H1 (cell line): ENCODE measurements around the gene MYRIP. TPM values are rescaled to one million over a fixed set of nuclear protein-coding genes. Genes with fewer than 3 reads are reported as not detected.

ENCODE experiments used
- CTCF ChIA-PET: fragments of 300-600 bp; sonication (Branson Sonifier 250); formaldehyde crosslinking; loops from one replicate; lab custom pipeline; 2021; ENCODE audit not compliant: partially characterized antibody; lab: Charles Lee
- POLR2A ChIA-PET: fragments of 300-600 bp; sonication (Branson Sonifier 250); formaldehyde crosslinking; loops from one replicate; lab custom pipeline; 2021; ENCODE audit warnings: inconsistent platforms; ENCODE audit not compliant: partially characterized antibody; lab: Charles Lee
- DNase-seq, 2 experiments: peaks; one replicate each; pipeline versions ENCODE4 v3.0.0 to v3.0.0-alpha.2; 2010 to 2022; ENCODE audit warnings: low spot score in 2 of 2, low read depth in 1 of 2, mixed read lengths in 1 of 2
- FAIRE-seq: peaks from 2 replicates; lab custom pipeline; 2011; peaks lifted over from hg19 to GRCh38; lab: Jason Lieb, UNC
- H2AFZ ChIP-seq: 2 replicates; pipeline ENCODE4 v1.8.1; 2012; ENCODE audit warnings: low read length, inconsistent platforms
- H2AK5ac ChIP-seq: 2 replicates; pipeline ENCODE4 v1.6.1; 2013; ENCODE audit warnings: low read depth, low read length
- H2BK120ac ChIP-seq: replicated peaks from 2 replicates; pipeline ENCODE3; 2013; ENCODE audit warnings: low read depth, low read length, inconsistent platforms
- H2BK12ac ChIP-seq: 2 replicates; pipeline ENCODE4 v1.6.1; 2013; ENCODE audit warnings: low read depth, low read length
- H2BK15ac ChIP-seq: 2 replicates; pipeline ENCODE4 v1.6.1; 2013; ENCODE audit warnings: low read length
- H2BK20ac ChIP-seq: 2 replicates; pipeline ENCODE4 v1.6.1; 2013; ENCODE audit warnings: low read length
- H2BK5ac ChIP-seq: 2 replicates; pipeline ENCODE4 v1.6.1; 2013; ENCODE audit warnings: low read depth, low read length
- H3K14ac ChIP-seq: 2 replicates; pipeline ENCODE4 v1.6.1; 2013; ENCODE audit warnings: inconsistent platforms; ENCODE audit not compliant: insufficient read length
- H3K18ac ChIP-seq: 2 replicates; pipeline ENCODE4 v1.6.1; 2013; ENCODE audit warnings: low read length; ENCODE audit errors: extremely low read depth
- H3K23ac ChIP-seq: 2 replicates; pipeline ENCODE4 v1.6.1; 2013; ENCODE audit warnings: inconsistent platforms; ENCODE audit not compliant: insufficient read length
- H3K23me2 ChIP-seq: 2 replicates; pipeline ENCODE4 v1.6.1; 2013; ENCODE audit warnings: low read depth, low read length
- H3K27ac ChIP-seq: 2 replicates; pipeline ENCODE4 v1.6.1; 2011; ENCODE audit warnings: low read depth, low read length, inconsistent platforms
- H3K27me3 ChIP-seq, 4 experiments: replicated peaks in 1 of 4; 1 replicate in 1 of 4; 2 replicates in 3 of 4; pipeline versions ENCODE4 v1.6.1 to v1.8.1; 2011 to 2013; ENCODE audit warnings: low read length in 3 of 4, mild to moderate bottlenecking in 3 of 4, inconsistent platforms in 2 of 4, mixed read lengths in 2 of 4, moderate library complexity in 1 of 4; ENCODE audit not compliant: control insufficient read depth in 3 of 4, insufficient read depth in 3 of 4; ENCODE audit errors: extremely low read depth in 1 of 4
- H3K36me3 ChIP-seq, 4 experiments: 2 replicates each; pipeline versions ENCODE4 v1.6.1 to v1.8.1; 2011 to 2013; ENCODE audit warnings: mild to moderate bottlenecking in 4 of 4, low read length in 3 of 4, moderate library complexity in 2 of 4, control low read depth in 1 of 4, inconsistent platforms in 1 of 4; ENCODE audit not compliant: insufficient read depth in 4 of 4, control insufficient read depth in 2 of 4
- H3K4ac ChIP-seq: replicated peaks from 2 replicates; pipeline ENCODE3; 2013; ENCODE audit warnings: low read length, low read depth, mixed read lengths, inconsistent platforms; ENCODE audit not compliant: insufficient read length
- H3K4me1 ChIP-seq, 4 experiments: replicated peaks in 1 of 4; 1 replicate in 1 of 4; 2 replicates in 3 of 4; pipeline versions ENCODE4 v1.6.1 to v1.8.1; 2011 to 2013; ENCODE audit warnings: low read length in 3 of 4, inconsistent platforms in 2 of 4, mixed read lengths in 1 of 4; ENCODE audit not compliant: insufficient read depth in 4 of 4, control insufficient read depth in 3 of 4
- H3K4me2 ChIP-seq, 2 experiments: 2 replicates each; pipeline versions ENCODE4 v1.6.1 to v1.8.1; 2011 to 2013; ENCODE audit warnings: low read depth in 2 of 2, low read length in 2 of 2, control low read depth in 1 of 2, inconsistent platforms in 1 of 2, mild to moderate bottlenecking in 1 of 2; ENCODE audit not compliant: insufficient read depth in 1 of 2
- H3K4me3 ChIP-seq, 4 experiments: fragments of 200-600, 300-600 bp in 1 of 4; sonication (generic), shearing (Covaris generic), sonication (Bioruptor Twin) in 1 of 4; 2 replicates each; pipeline versions ENCODE4 v1.5.1 to v1.8.1; 2011 to 2016; ENCODE audit warnings: low read length in 4 of 4, low read depth in 3 of 4, control low read depth in 2 of 4, inconsistent platforms in 2 of 4, mild to moderate bottlenecking in 2 of 4, mixed read lengths in 1 of 4, moderate library complexity in 1 of 4; ENCODE audit not compliant: insufficient read depth in 2 of 4; ENCODE audit errors: extremely low read depth in 1 of 4
- H3K56ac ChIP-seq: replicated peaks from 2 replicates; pipeline ENCODE3; 2013; ENCODE audit warnings: low read depth, mild to moderate bottlenecking, mixed read lengths, low read length, inconsistent platforms; ENCODE audit not compliant: insufficient read length
- H3K79me1 ChIP-seq: 2 replicates; pipeline ENCODE4 v1.6.1; 2013; ENCODE audit warnings: low read depth, low read length, control low read depth
- H3K79me2 ChIP-seq, 2 experiments: 2 replicates each; pipeline versions ENCODE4 v1.6.1 to v1.8.1; 2012 to 2013; ENCODE audit warnings: low read length in 2 of 2, mild to moderate bottlenecking in 2 of 2, inconsistent platforms in 1 of 2; ENCODE audit not compliant: insufficient read depth in 2 of 2, control insufficient read depth in 1 of 2
- H3K9ac ChIP-seq, 4 experiments: replicated peaks in 1 of 4; 1 replicate in 1 of 4; 2 replicates in 3 of 4; pipeline versions ENCODE4 v1.6.1 to v1.8.1; 2011 to 2013; ENCODE audit warnings: low read depth in 3 of 4, low read length in 3 of 4, control low read depth in 2 of 4, mild to moderate bottlenecking in 2 of 4, moderate library complexity in 2 of 4, inconsistent platforms in 1 of 4; ENCODE audit errors: extremely low read depth in 1 of 4
- H3K9me3 ChIP-seq, 2 experiments: 2 replicates each; pipeline versions ENCODE4 v1.6.1 to v1.8.1; 2012 to 2013; ENCODE audit warnings: mild to moderate bottlenecking in 2 of 2, moderate library complexity in 2 of 2, control low read depth in 1 of 2, inconsistent platforms in 1 of 2, low read depth in 1 of 2, low read length in 1 of 2, mixed read lengths in 1 of 2; ENCODE audit not compliant: insufficient read depth in 2 of 2
- H4K20me1 ChIP-seq, 2 experiments: replicated peaks in 1 of 2; 2 replicates each; pipeline versions ENCODE3 to v1.8.1; 2011 to 2013; ENCODE audit warnings: inconsistent platforms in 2 of 2, low read length in 2 of 2, mild to moderate bottlenecking in 1 of 2; ENCODE audit not compliant: insufficient read depth in 2 of 2, control insufficient read depth in 1 of 2
- H4K5ac ChIP-seq: 2 replicates; pipeline ENCODE4 v1.6.1; 2013; ENCODE audit warnings: low read length, low read depth, mixed read lengths, inconsistent platforms; ENCODE audit not compliant: insufficient read length
- H4K8ac ChIP-seq: 2 replicates; pipeline ENCODE4 v1.8.0; 2013; ENCODE audit warnings: mild to moderate bottlenecking, moderate library complexity, low read length, inconsistent platforms; ENCODE audit not compliant: insufficient read depth; ENCODE audit errors: extremely low read depth
- H4K91ac ChIP-seq: replicated peaks from 2 replicates; pipeline ENCODE3; 2013; ENCODE audit warnings: low read length, mixed read lengths, inconsistent platforms; ENCODE audit not compliant: insufficient read length
- ATF3 ChIP-seq: IDR thresholded peaks from 2 replicates; pipeline ENCODE4 v1.6.1; 2011; ENCODE audit warnings: low read depth, mild to moderate bottlenecking, low read length; ENCODE audit not compliant: insufficient read depth
- GABPA ChIP-seq: IDR thresholded peaks from 2 replicates; pipeline ENCODE4 v1.6.1; 2011; ENCODE audit warnings: mild to moderate bottlenecking, low read length, moderate library complexity, borderline replicate concordance; ENCODE audit not compliant: insufficient read depth
- KDM4A ChIP-seq: IDR thresholded peaks from one replicate; pipeline ENCODE4 v1.7.1; 2012; ENCODE audit warnings: low read depth, mild to moderate bottlenecking, moderate library complexity, low read length, inconsistent platforms; ENCODE audit not compliant: severe bottlenecking
- KDM5A ChIP-seq: fragments of 200-600 bp; IDR thresholded peaks from 2 replicates; pipeline ENCODE4 v1.7.1; 2012; ENCODE audit warnings: mild to moderate bottlenecking, low read length, inconsistent platforms, mixed read lengths
- RAD21 ChIP-seq, 2 experiments: IDR thresholded peaks in 1 of 2; conservative IDR thresholded peaks in 1 of 2; 2 replicates each; pipeline ENCODE4 v1.6.1; 2011; ENCODE audit warnings: low read depth in 2 of 2, low read length in 2 of 2, improper control_type of control experiment in 1 of 2, inconsistent platforms in 1 of 2, mild to moderate bottlenecking in 1 of 2, moderate library complexity in 1 of 2
- SIN3A ChIP-seq, 2 experiments: IDR thresholded peaks in 1 of 2; conservative IDR thresholded peaks in 1 of 2; 2 replicates each; pipeline ENCODE4 v1.6.1; 2011 to 2012; ENCODE audit warnings: low read length in 2 of 2, improper control_type of control experiment in 1 of 2, low read depth in 1 of 2, mild to moderate bottlenecking in 1 of 2
- YY1 ChIP-seq: IDR thresholded peaks from 2 replicates; pipeline ENCODE4 v1.6.1; 2011; ENCODE audit warnings: low read depth, mild to moderate bottlenecking, low read length
- WGBS, 2 experiments: shearing (Covaris generic) in 1 of 2; methylation state at CpG; one replicate each; pipeline versions ENCODE4 v1.1.6 to v1.1.7; 2013 to 2015; ENCODE audit warnings: low lambda C conversion rate in 2 of 2, mixed read lengths in 2 of 2, inconsistent platforms in 1 of 2, low coverage in 1 of 2, missing lambda C conversion rate in 1 of 2; ENCODE audit not compliant: insufficient replicate concordance in 2 of 2, insufficient coverage in 1 of 2, insufficient read length in 1 of 2; ENCODE audit errors: extremely low coverage in 1 of 2, missing lambda C conversion rate in 1 of 2; 5-methylcytosine and 5-hydroxymethylcytosine counted together
- polyA plus RNA-seq, 7 experiments: library from polyadenylated mRNA; depleted of rRNA in 3 of 7; stranded (reverse) in 5 of 7; unstranded in 2 of 7; fragments of >200 nt in 5 of 7; fragments of 200-250 nt in 2 of 7; gene quantifications; 1 replicate in 5 of 7; 2 replicates in 1 of 7; 4 replicates in 1 of 7; pipeline versions ENCODE4 v1.2.1 to v1.2.3, GENCODE V29; 2011 to 2013; ENCODE audit warnings: missing spikeins in 2 of 7, mixed read lengths in 2 of 7
- total RNA-seq: library from RNA; stranded (reverse); fragmentation: NEBNext Ultra II Directional; extraction: Animal tissue kit (Norgen Biotek cat#: 25700); gene quantifications from 2 replicates; pipeline ENCODE4 v1.2.1, GENCODE V29; 2021

Gene MYRIP
- total and polyA plus RNA-seq, 2 of the 8 experiments (the other 6 are each of a cell fraction or from before 2014, with no cell fraction given) = 0.54 to 4.3 TPM

DNA sequence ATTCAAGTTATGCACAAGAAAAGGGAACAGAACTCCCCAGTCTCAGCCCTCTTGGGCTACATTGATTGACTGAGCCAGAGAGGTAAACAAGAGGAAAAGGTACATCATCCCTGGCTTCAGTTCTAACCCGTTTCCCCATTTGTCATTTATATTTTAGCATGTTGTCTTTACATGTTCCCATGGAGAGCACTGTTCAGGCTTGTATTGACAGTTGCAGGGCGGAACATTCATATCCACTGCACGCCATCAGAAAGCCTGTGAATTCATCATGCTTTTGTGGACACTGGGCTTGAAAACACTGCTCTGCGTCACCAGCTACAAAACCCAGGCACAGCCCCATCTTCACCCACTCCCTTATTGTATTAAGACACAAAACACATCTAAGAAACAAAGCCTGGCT is 259.2 kb downstream of the MYRIP start:
- no peak overlapping the region for H4K91ac ChIP-seq
- no peak overlapping the region for H4K8ac ChIP-seq
- H3K4me2 ChIP-seq = no peak overlapping the region
- H3K27ac ChIP-seq = no peak overlapping the region
- WGBS, 2 experiments = 74% methylated on average over 4 of the region's 4 CpGs; no CpG with 5 or more reads in 1 of the 2 experiments
- no peak overlapping the region for H2AK5ac ChIP-seq
- H3K4me3 ChIP-seq = no peak overlapping the region
- H2BK15ac ChIP-seq = no peak overlapping the region
- ChIA-PET CTCF (interaction anchor here (1.3 kb wide), 1 partner anchor 9 kb away, joined by 3 read pairs; no protein-coding TSS in a partner anchor), POLR2A (no interaction called here)
- no peak overlapping the region for H3K56ac ChIP-seq
- FAIRE-seq (no peak), DNase-seq (no peak)
- no peak overlapping the region for H2BK20ac ChIP-seq
- no peaks in the 10 kb centered on the region; a peak in 1 of 7 replicates for H3K27me3 ChIP-seq
- H2BK120ac ChIP-seq = no peak overlapping the region
- H3K4ac ChIP-seq = no peak overlapping the region
- no peak overlapping the region for H2BK5ac ChIP-seq
- no peak overlapping the region for H3K9ac ChIP-seq
- no peaks in the 10 kb centered on the region for H3K36me3 ChIP-seq
- no peaks in the 10 kb centered on the region for H3K79me1 ChIP-seq
- H3K18ac ChIP-seq = no peak overlapping the region
- no peaks in the 10 kb centered on the region for H3K4me1 ChIP-seq
- no peaks in the 10 kb centered on the region for H3K79me2 ChIP-seq
- H4K20me1 ChIP-seq = no peaks in the 10 kb centered on the region
- H4K5ac ChIP-seq = no peak overlapping the region
- no peak overlapping the region for H2BK12ac ChIP-seq
- H3K23me2 ChIP-seq = no peaks in the 10 kb centered on the region
- H3K9me3 ChIP-seq = no peaks in the 10 kb centered on the region
- H2AFZ ChIP-seq = no peak overlapping the region
- TF ChIP-seq ATF3 = no peak
- TF ChIP-seq SIN3A (conservative IDR thresholded peaks at IDR 0.05 in 1 of 2, IDR thresholded peaks at IDR 0.05 in 1 of 2; ENCODE audit: low read depth in 1 of 2, low read length in 2 of 2) = no peak
- TF ChIP-seq YY1 = no peak
- no peak for TF ChIP-seq GABPA
- no peak for TF ChIP-seq RAD21 (IDR thresholded peaks at IDR 0.05 in 1 of 2, conservative IDR thresholded peaks at IDR 0.05 in 1 of 2; ENCODE audit: low read depth in 2 of 2, low read length in 2 of 2)
- no peak for TF ChIP-seq KDM4A
- no peak for TF ChIP-seq KDM5A
- TF ChIP-seq, all 59 proteins: peak for 0
- H3K23ac ChIP-seq = no peak overlapping the region
- no peak overlapping the region for H3K14ac ChIP-seq
